CD14-positive monocyte (primary cell): Measurements from ENCODE around the gene KLHDC8A. TPM values are rescaled to one million over a fixed set of nuclear protein-coding genes. Genes with fewer than 3 reads are reported as not detected.
A peak's percentile ranks its signal among the peaks of the same experiment; 100 is the strongest.

ENCODE experiments used
- DNase-seq, 3 donors: peaks; one replicate each; pipeline ENCODE4 v3.0.0-alpha.2; 2011 to 2022
- H2AFZ ChIP-seq: 2 replicates; pipeline ENCODE4 v1.6.0; 2012; ENCODE audit warnings: mild to moderate bottlenecking, low read depth, low read length, inconsistent platforms; ENCODE audit not compliant: insufficient read depth, poor library complexity, severe bottlenecking
- H3K27ac ChIP-seq, 2 donors: 1 replicate in 1 of 2; 2 replicates in 1 of 2; pipeline ENCODE4 v1.5.1; 2012 to 2013; ENCODE audit warnings: low read length in 2 of 2, control low read depth in 1 of 2, inconsistent platforms in 1 of 2, low read depth in 1 of 2, mild to moderate bottlenecking in 1 of 2
- H3K27me3 ChIP-seq, 2 donors: one replicate each; pipeline versions ENCODE4 v1.6.0 to v1.6.1; 2011 to 2013; ENCODE audit warnings: low read length in 2 of 2; ENCODE audit not compliant: control insufficient read depth in 2 of 2, insufficient read depth in 2 of 2
- H3K36me3 ChIP-seq, 2 donors: replicated peaks in 1 of 2; 1 replicate in 1 of 2; 2 replicates in 1 of 2; pipeline versions ENCODE4 v1.5.1 to v1.6.1; 2012 to 2013; ENCODE audit warnings: low read length in 2 of 2, control low read depth in 1 of 2, inconsistent platforms in 1 of 2, mild to moderate bottlenecking in 1 of 2; ENCODE audit not compliant: insufficient read depth in 2 of 2, control insufficient read depth in 1 of 2
- H3K4me1 ChIP-seq, 2 donors: 1 replicate in 1 of 2; 2 replicates in 1 of 2; pipeline versions ENCODE4 v1.5.1 to v1.6.1; 2012 to 2013; ENCODE audit warnings: low read length in 2 of 2, control low read depth in 1 of 2, inconsistent platforms in 1 of 2, mild to moderate bottlenecking in 1 of 2, moderate library complexity in 1 of 2; ENCODE audit not compliant: insufficient read depth in 2 of 2, control insufficient read depth in 1 of 2
- H3K4me2 ChIP-seq: replicated peaks from 2 replicates; pipeline ENCODE3; 2012; ENCODE audit warnings: low read length, moderate library complexity, mild to moderate bottlenecking; ENCODE audit not compliant: poor library complexity, severe bottlenecking; ENCODE audit errors: extremely low read depth
- H3K4me3 ChIP-seq, 3 experiments: fragments of 200-600 bp in 1 of 3; sonication (generic) in 1 of 3; replicated peaks in 1 of 3; 1 replicate in 2 of 3; 2 replicates in 1 of 3; pipeline ENCODE4 v1.5.1; 2011 to 2013; ENCODE audit warnings: low read length in 3 of 3, mild to moderate bottlenecking in 3 of 3, control low read depth in 2 of 3, low read depth in 2 of 3, inconsistent platforms in 1 of 3, moderate library complexity in 1 of 3
- H3K79me2 ChIP-seq: 2 replicates; pipeline ENCODE4 v1.6.0; 2012; ENCODE audit warnings: mild to moderate bottlenecking, control low read depth, inconsistent platforms, low read length, moderate library complexity; ENCODE audit not compliant: insufficient read depth
- H3K9ac ChIP-seq: 2 replicates; pipeline ENCODE4 v1.6.0; 2017; ENCODE audit warnings: low read length, mild to moderate bottlenecking; ENCODE audit not compliant: insufficient read depth, poor library complexity, severe bottlenecking
- H3K9me3 ChIP-seq, 2 donors: replicated peaks in 1 of 2; 1 replicate in 1 of 2; 2 replicates in 1 of 2; pipeline versions ENCODE4 v1.5.1 to v1.6.1; 2012 to 2013; ENCODE audit warnings: low read length in 2 of 2, control low read depth in 1 of 2; ENCODE audit not compliant: control insufficient read depth in 1 of 2, insufficient read depth in 1 of 2
- H4K20me1 ChIP-seq: 2 replicates; pipeline ENCODE4 v1.6.0; 2012; ENCODE audit warnings: mild to moderate bottlenecking, low read length, control low read depth, moderate library complexity; ENCODE audit not compliant: insufficient read depth
- H3K27ac Mint-ChIP-seq, 7 donors: one replicate each; pipeline ENCODE4 v1.8.0; 2020; ENCODE audit warnings: mild to moderate bottlenecking in 7 of 7, mixed read lengths in 7 of 7, moderate library complexity in 6 of 7, inconsistent platforms in 2 of 7
- H3K27me3 Mint-ChIP-seq, 3 donors: one replicate each; pipeline ENCODE4 v1.8.0; 2021 to 2022; ENCODE audit warnings: low read depth in 3 of 3, mild to moderate bottlenecking in 3 of 3, mixed read lengths in 3 of 3, moderate library complexity in 3 of 3, inconsistent platforms in 1 of 3
- H3K36me3 Mint-ChIP-seq, 2 donors: one replicate each; pipeline ENCODE4 v1.8.0; 2020; ENCODE audit warnings: mixed read lengths in 2 of 2, inconsistent platforms in 1 of 2, mild to moderate bottlenecking in 1 of 2
- H3K4me1 Mint-ChIP-seq: one replicate; pipeline ENCODE4 v1.8.0; 2020; ENCODE audit warnings: mild to moderate bottlenecking, mixed read lengths
- H3K4me3 Mint-ChIP-seq, 2 donors: one replicate each; pipeline ENCODE4 v1.8.0; 2020; ENCODE audit warnings: mild to moderate bottlenecking in 2 of 2, mixed read lengths in 2 of 2, moderate library complexity in 1 of 2
- H3K9me3 Mint-ChIP-seq, 7 donors: one replicate each; pipeline ENCODE4 v1.8.0; 2020 to 2022; ENCODE audit warnings: mixed read lengths in 7 of 7, mild to moderate bottlenecking in 6 of 7, moderate library complexity in 6 of 7, inconsistent platforms in 2 of 7
- CTCF ChIP-seq: fragments of 200-600 bp; IDR thresholded peaks from one replicate; pipeline ENCODE4 v1.8.0; 2022; ENCODE audit warnings: antibody characterized with exemption, mild to moderate bottlenecking
- WGBS: methylation state at CpG from one replicate; pipeline ENCODE4 v1.1.5; 2013; ENCODE audit warnings: missing lambda C conversion rate; ENCODE audit not compliant: insufficient coverage; 5-methylcytosine and 5-hydroxymethylcytosine counted together
- intact Hi-C, 2 donors: fragments of 100-400 bp; cut with micrococcal nuclease; formaldehyde crosslinking; loops; one replicate each; pipeline versions ENCODE4 v1.15.0 to v1.15.1; 2023
- polyA plus RNA-seq, 3 donors: library from polyadenylated mRNA; depleted of rRNA in 1 of 3; unstranded in 2 of 3; stranded (reverse) in 1 of 3; fragments of 300-500 nt in 2 of 3; fragments of >200 nt in 1 of 3; fragmentation: Illumina TruSeq in 2 of 3; gene quantifications; 1 replicate in 2 of 3; 2 replicates in 1 of 3; pipeline ENCODE4 v1.2.3, GENCODE V29; 2012 to 2021

KLHDC8A gene
- polyA plus RNA-seq, 3 donors: not detected

- Histone ChIP-seq H3K27ac (no peak overlapping the region), H2AFZ (no peak overlapping the region), H3K36me3 (no peaks in the 10 kb centered on the region), H3K79me2 (no peaks in the 10 kb centered on the region), H3K27me3 (peaks cover 0 to 1% of the 10 kb centered on the region in 2 donors), H3K4me3 (no peak overlapping the region), H3K4me1 (peaks cover 3 to 4% of the 10 kb centered on the region in 2 donors), H3K9ac (peak overlapping the region; percentile 2), H3K4me2 (no peak overlapping the region), H4K20me1 (no peaks in the 10 kb centered on the region), H3K9me3 (no peaks in the 10 kb centered on the region)
- Mint-ChIP-seq H3K27me3 (peaks cover 7 to 20% (median 8%) of the 10 kb centered on the region in 3 donors), H3K27ac (no peak overlapping the region), H3K9me3 (no peaks in the 10 kb centered on the region), H3K4me1 (peaks cover 14% of the 10 kb centered on the region), H3K4me3 (no peak overlapping the region), H3K36me3 (no peaks in the 10 kb centered on the region)
- TF ChIP-seq CTCF: no peak
- over 99% methylated on average over 8 of the region's 11 CpGs for WGBS
- intact Hi-C loops: no loop called here
- DNase-seq: no peak
Measured at GRCh38 chr1:205351984-205352713, 4.6 kb downstream of the KLHDC8A start.

GRCh38 chr1:205350691-205351141 is 6.0 kb downstream of the KLHDC8A start:
- no peaks in the 10 kb centered on the region for H3K9me3 ChIP-seq
- H3K9me3 Mint-ChIP-seq: no peaks in the 10 kb centered on the region
- H3K79me2 ChIP-seq: no peaks in the 10 kb centered on the region
- no peak overlapping the region for H3K4me3 Mint-ChIP-seq
- H3K27me3 ChIP-seq: peaks cover 11 to 16% of the 10 kb centered on the region in 2 donors
- H2AFZ ChIP-seq: no peak overlapping the region
- no peak for DNase-seq
- no peak overlapping the region for H3K4me3 ChIP-seq
- peaks cover 14% of the 10 kb centered on the region for H3K4me1 Mint-ChIP-seq
- peaks cover 3 to 4% of the 10 kb centered on the region in 2 donors for H3K4me1 ChIP-seq
- H3K4me2 ChIP-seq: no peak overlapping the region
- H3K36me3 ChIP-seq: no peaks in the 10 kb centered on the region
- no peak for TF ChIP-seq CTCF
- 97% methylated on average over 6 of the region's 8 CpGs for WGBS
- no peak overlapping the region for H3K27ac ChIP-seq
- no peak overlapping the region for H3K27ac Mint-ChIP-seq
- H3K36me3 Mint-ChIP-seq: no peaks in the 10 kb centered on the region
- H3K9ac ChIP-seq: no peak overlapping the region
- intact Hi-C loops: no loop called here
- no peaks in the 10 kb centered on the region for H4K20me1 ChIP-seq
- H3K27me3 Mint-ChIP-seq: peaks cover 14 to 27% (median 16%) of the 10 kb centered on the region in 3 donors
